NCI-H146 (cell line): ENCODE measurements around the gene MGST2.

Source experiments
- DNase-seq: peaks from one replicate; lab custom pipeline; 2025; lab: John Stamatoyannopoulos, UW

MGST2 gene

DNA sequence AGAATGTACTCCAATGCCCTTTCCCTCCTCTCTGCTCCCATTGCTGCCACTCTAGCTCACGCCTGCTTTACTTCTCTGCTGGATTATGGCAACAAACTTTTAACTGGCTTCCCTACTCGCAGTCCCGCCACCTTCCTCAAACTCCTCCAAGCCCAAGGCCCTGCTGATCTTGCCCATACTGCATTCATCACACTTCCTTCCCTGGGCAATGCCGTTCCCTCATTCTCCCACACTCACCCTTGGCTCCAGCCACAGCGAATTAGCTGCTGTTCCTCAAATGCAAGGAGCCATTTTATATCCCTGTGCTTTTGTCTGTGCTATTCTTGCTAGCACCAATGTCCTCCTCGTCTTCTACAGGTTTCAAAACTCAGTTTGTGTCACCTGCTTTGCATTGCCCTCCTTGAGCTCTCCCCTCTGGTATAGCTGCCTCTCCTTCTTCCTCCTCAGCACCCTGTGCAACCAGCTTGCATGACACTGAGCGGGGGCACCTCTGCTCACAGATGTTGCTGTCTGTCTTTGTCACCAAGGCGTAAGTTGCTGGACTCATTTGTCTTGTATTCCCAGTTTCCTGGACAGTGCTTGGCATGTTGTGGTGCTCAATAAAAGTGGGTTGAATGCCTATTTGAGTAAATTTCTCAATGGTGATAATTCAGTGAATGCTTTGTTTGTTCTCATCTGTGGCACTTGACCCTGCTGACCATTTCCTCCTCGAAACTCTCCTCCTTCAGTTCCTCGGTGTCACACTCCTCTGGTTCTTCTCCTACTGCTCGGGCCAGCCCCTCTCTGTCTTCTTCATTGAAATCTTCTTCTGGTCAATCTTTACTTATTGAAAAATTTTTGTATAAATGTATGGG is 22.4 kb upstream of the MGST2 start:
- no peak for DNase-seq

GRCh38 chr4:139645458-139645857 is 20.2 kb upstream of the MGST2 start:
- no peak for DNase-seq

DNA sequence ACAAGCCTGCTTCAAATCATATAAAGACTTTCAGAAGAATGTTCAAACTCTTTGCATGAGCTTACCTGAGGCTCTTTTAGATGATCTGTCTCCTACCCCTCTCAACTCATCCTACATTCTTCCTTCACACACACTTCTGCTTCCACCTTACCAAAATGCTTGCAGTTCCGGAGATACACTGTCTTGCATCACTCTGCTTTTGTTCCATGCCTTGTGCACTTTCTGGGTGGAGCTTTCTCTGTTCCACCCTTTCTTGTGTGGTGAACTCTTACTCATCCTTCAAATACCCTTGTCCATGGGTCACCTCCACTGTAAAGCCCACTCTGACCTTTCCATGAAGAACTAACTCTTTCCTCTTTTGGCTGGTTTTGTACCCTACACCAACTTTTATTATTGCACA is 18.4 kb upstream of the MGST2 start:
- DNase-seq = no peak

GRCh38 chr4:139647952-139648351 is 17.7 kb upstream of the MGST2 start:
- DNase-seq = no peak

DNA sequence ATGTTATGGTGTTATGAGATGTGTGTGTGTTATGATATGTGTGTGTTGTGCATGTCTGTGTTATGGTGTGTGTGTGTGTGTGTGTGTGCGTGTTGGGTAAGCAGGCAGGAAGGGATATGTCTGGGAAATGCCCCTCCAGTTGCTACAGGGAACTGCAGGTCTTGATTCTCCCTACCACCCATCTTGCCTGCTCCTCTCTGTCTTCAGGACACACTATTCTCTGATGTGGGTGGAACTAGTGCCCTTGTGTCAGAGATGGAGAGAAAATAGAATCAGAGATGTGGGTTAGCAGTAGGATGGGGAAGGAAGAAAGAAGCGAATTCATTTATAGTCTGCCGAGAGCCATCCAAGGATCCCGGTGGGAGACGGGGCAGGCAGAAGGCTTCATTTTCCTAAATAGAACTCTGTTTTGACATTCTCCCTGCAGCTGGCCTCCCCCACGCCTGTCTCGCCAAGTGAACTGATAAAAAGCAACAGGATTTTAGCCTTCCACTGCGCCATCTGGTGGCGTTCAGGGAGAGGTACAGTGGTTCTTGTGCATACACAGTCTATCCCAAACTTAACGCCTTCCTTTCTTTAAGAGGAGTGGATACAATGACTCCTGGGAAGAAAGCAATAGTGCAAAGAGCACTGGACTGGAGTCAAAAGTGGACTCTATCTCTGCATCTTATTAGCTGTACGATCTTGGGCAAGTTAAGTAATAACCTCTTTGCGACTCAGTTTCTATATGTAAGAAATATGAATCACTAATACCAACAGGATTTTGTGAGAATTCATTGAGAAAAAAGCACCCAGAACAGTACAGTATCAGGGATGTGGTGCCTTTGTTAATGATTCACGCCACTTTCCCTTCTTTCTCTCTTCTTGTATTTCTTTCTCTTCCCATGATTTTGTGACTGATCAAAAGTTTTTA is 14.1 kb upstream of the MGST2 start:
- DNase-seq = peak; percentile 66

- DNase-seq = no peak
These were observed 11.1 kb upstream of the MGST2 start for GRCh38 chr4:139654516-139654915.

DNA sequence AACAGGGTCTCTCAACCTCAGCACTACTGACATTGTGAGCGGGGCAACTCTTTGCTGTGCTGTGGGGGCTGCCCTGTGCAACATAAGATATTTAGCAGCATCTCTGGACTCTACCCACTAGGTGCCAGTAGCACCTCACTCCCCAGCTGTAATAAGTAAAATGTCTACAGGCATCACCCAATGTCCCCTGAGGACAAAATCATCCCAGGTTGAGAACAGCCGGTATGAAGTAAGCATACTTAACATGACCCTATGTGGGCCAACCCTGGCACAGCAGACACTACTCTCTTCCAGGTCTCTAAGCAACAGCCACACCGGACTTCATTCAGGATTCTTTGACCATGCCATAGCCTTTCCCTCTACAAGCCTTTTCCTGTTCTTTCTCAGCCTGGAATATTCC is 10.5 kb upstream of the MGST2 start:
- DNase-seq = peak; percentile 23

- DNase-seq = peak; percentile 66
These were observed 8.8 kb upstream of the MGST2 start for GRCh38 chr4:139656614-139657486.

- DNase-seq = no peak
These were observed 7.4 kb upstream of the MGST2 start for GRCh38 chr4:139658185-139658584.

DNA sequence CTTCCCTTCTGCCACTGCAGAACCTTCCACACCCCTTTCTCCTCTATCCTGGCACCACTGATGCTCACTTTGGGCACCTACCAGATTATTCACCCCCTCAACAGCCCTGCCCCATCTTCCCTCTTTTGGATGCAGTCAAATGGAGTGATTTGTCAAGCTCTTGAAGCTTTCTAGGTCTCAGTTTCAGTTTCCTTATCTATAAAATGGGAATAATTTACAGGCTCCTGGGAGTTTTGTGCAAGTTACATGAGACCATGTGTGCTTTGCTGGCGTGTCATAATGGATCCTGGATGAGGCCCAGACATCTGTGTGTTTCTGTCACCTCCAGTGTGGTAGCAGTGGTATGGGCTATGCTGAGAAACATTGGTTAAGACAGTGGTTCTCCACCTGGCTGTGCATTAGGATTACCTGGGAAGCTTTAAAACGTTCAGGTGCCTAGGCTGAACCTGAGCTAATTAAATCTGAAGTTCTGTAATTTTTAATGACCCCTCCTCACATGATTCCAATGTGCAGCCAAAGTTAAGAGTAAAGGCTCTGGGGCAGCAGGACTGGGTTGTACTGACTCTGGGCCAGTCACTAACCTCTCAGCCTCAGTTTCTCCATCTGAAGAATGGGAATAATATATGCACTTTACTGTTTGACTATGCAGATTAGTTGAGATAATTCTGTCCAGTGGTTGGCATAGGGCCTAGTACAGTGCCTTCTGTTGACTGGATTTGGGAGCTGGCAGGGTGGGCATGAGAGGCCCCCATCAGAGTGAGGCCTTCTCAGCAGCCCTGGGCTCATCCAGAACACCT is 6.8 kb upstream of the MGST2 start:
- DNase-seq = no peak

GRCh38 chr4:139659735-139660424 is 5.7 kb upstream of the MGST2 start:
- DNase-seq = no peak

- DNase-seq = no peak
These were observed 5.0 kb upstream of the MGST2 start for GRCh38 chr4:139660568-139661043.

DNA sequence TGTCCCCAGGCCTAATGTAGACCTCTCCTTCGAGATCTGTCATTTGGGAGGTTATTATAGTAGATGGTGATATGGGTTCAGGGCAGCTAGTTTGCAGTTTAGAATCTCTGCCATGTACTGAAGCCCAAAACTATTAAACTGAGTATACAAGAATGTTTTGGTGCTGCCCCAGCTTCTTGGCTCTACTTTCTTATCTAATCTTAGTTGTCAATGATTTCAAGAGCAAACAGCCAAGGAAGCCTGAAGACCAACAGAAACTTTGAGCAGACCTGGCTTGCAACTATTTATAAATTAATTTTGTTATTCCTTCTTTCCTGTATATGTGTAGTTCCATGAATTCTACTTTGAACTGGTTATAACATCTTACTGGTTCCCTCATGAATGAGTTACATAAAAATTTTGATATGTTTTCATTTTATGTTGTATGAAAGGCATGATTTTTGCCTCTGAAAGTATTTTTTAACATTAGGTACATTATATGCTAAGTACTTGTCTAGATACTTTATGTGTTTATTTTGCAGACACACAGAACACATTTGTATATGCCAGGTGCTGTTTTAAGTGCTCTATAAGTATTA is 2.0 kb upstream of the MGST2 start:
- DNase-seq = no peak

DNA sequence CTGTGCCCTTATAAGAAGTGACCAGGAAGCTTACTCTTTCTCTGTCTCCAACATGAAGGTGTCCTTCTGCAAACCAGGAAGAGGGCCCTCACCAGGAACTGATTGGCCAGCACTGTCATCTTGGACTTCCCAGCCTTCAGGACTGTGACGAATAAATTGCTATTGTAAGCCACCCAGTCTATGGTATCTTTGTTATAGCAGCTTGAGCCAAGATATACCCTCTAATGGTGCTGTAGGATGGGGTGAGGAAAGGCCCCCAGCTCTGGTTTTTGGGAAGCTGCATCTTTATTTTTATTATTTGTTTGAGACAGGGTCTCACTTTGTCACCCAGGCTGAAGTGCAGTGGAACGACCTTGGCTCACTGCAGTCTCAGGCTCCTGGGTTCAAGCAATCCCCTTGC is 1.2 kb upstream of the MGST2 start:
- no peak for DNase-seq

DNA sequence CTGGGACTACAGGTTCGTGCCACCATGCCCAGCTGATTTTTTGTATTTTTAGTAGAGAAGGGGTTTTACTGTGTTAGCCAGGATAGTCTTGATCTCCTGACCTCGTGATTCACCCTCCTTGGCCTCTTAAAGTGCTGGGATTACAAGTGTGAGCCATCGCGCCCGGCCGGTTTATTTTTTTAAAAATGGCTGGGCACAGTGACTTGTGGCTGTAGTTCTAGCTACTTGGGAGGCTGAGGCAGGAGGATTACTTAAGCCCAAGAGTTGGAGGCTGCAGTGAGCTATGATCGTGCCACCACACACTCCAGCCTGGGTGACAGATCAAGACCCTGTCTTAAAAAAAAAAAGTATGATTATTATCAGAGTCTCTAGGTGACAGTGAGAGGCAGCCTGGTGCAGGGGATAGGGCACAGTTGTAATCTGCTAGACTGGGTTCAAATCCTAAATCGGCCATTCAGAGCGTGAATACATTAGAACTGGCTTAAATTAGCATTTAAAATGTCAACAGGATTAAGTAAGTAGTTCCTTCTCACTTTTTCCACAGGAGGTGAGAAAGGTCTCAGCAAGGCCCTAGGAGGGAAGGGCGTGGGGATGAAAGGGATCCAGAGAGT is 435 bp upstream of the MGST2 start:
- no peak for DNase-seq

- DNase-seq = peak; percentile 59
These were observed 1.2 kb downstream of the MGST2 start for GRCh38 chr4:139666735-139667281.

GRCh38 chr4:139668036-139668435 is 2.4 kb downstream of the MGST2 start:
- DNase-seq = no peak

DNA sequence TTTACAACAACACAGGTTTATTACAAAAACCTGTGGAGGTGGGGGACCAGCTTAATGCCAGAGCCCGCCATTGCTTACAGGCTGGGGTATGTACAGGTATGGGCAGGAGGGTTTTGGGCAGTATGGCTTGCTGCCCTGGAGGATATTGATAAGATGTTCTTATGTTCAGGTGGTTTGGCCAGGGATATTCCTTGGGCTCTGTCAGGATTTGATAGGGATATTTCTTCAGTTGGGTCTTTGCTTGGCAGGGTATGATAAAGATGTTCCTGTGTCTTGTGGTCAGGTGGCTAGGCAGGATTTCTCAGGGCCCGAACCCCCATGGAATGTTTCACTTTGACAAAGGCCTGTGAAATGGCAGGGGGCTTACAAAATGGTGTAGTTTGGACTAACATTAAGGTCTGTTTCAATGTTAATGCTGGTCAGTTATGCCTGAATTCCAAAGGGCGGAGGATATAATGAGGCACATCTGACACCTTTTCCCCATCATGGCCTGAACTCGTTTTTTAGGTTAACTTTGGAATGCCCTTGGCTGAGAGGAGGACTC is 3.1 kb downstream of the MGST2 start:
- no peak for DNase-seq

- no peak for DNase-seq
These were observed 3.7 kb downstream of the MGST2 start for GRCh38 chr4:139669335-139669734.
